ENCODE measurements around the gene FAM111A. TPM values are rescaled to one million over a fixed set of nuclear protein-coding genes. Genes with fewer than 3 reads are reported as not detected.

Gene FAM111A
- total and polyA plus RNA-seq, 9 of the 15 experiments (the other 6 are each of a cell fraction or from before 2014, with no cell fraction given): 14.8 to 30.6 (median 20.1) TPM

GRCh38 chr11:59175091-59175501 is 32.4 kb downstream of the FAM111A start (continued):
- TF ChIP-seq RERE (CRISPR knock-in tag; IDR thresholded peaks at IDR 0.05; ENCODE audit: borderline replicate concordance): no peak
- TF ChIP-seq NR2C1 (IDR thresholded peaks at IDR 0.05): no peak
- TF ChIP-seq NR2C1 (tag; IDR thresholded peaks at IDR 0.05): no peak
- TF ChIP-seq MED1 (CRISPR knock-in tag; IDR thresholded peaks at IDR 0.05; ENCODE audit: borderline replicate concordance): no peak
- no peak for TF ChIP-seq ARHGAP35 (IDR thresholded peaks at IDR 0.05; ENCODE audit: partially characterized antibody)
- TF ChIP-seq HOXB6 (CRISPR knock-in tag; IDR thresholded peaks at IDR 0.05; ENCODE audit: borderline replicate concordance): no peak

- no TSS peak for BruUV-seq (replicated peaks)
- 2% methylated on average over 7 of the region's 7 CpGs for WGBS (ENCODE audit: insufficient coverage, low coverage, missing lambda C conversion rate)
- Histone ChIP-seq H4K20me1 (replicated peaks; ENCODE audit: control insufficient read depth, insufficient read depth, low read length) (no peaks in the 10 kb centered on the region; the same call in 1 of the 2 replicates), H3K4me3 (no peak overlapping the region), H3K36me3 (ENCODE audit: control insufficient read depth, insufficient read depth, low read length) (no peaks in the 10 kb centered on the region), H3K4me1 (replicated peaks in 1 of 2; ENCODE audit: control insufficient read depth in 2 of 2, insufficient read depth in 2 of 2, low read length in 2 of 2) (peaks cover 0 to 20% of the 10 kb centered on the region in 2 experiments; a peak in 3 of 5 replicates), H2AFZ (ENCODE audit: low read depth, low read length) (no peak overlapping the region), H3K9me1 (ENCODE audit: control insufficient read depth, insufficient read depth, low read length) (no peaks in the 10 kb centered on the region), H3K27ac (ENCODE audit: extremely low read depth, low read depth, low read length) (no peak overlapping the region), H3K4me2 (ENCODE audit: insufficient read depth, low read length) (no peak overlapping the region), H3K9ac (ENCODE audit: insufficient read depth in 1 of 2, low read depth in 2 of 2, low read length in 2 of 2) (no peak overlapping the region), H3K79me2 (ENCODE audit: control insufficient read depth, insufficient read depth, low read length) (no peaks in the 10 kb centered on the region), H3K9me3 (replicated peaks; ENCODE audit: control insufficient read depth, insufficient read depth, low read depth, low read length) (no peaks in the 10 kb centered on the region), H3K27me3 (ENCODE audit: control insufficient read depth in 2 of 2, insufficient read depth in 2 of 2, low read length in 2 of 2) (peaks cover 14 to 32% of the 10 kb centered on the region in 2 experiments)
- intact Hi-C loops (cut with micrococcal nuclease) (no loop called here), in situ Hi-C loops (cut with MboI) (loop anchor here (10.0 to 25.0 kb wide), 2 partner anchors 248 to 511 kb away; partner anchors contain the start of gene OR5A2)
- ChIA-PET CTCF (ENCODE audit: low intra/inter-chr PET ratio) (no interaction called here), POLR2A (no interaction called here)
- FAIRE-seq (no peak), ATAC-seq (no peak), DNase-seq (ENCODE audit: extremely low read depth in 1 of 4, low spot score in 3 of 4) (no peak)
- TF ChIP-seq CBX3 (IDR thresholded peaks at IDR 0.05; ENCODE audit: borderline replicate concordance in 1 of 2, low read length in 2 of 2): no peak
- TF ChIP-seq SMAD3 (CRISPR knock-in tag; conservative IDR thresholded peaks at IDR 0.05): no peak
- no peak for TF ChIP-seq HDAC8 (tag; IDR thresholded peaks at IDR 0.05)
- TF ChIP-seq BDP1 (IDR thresholded peaks at IDR 0.05; ENCODE audit: insufficient read depth, insufficient read length): no peak
- TF ChIP-seq SMAD4 (CRISPR knock-in tag; conservative IDR thresholded peaks at IDR 0.05): no peak
- no peak for TF ChIP-seq TAF9B (IDR thresholded peaks at IDR 0.05; ENCODE audit: partially characterized antibody)
- no peak for TF ChIP-seq BHLHE40 (IDR thresholded peaks at IDR 0.05; ENCODE audit: low read length)
- TF ChIP-seq CBFA2T2 (conservative IDR thresholded peaks at IDR 0.05): no peak
- TF ChIP-seq NEUROD1 (IDR thresholded peaks at IDR 0.05; ENCODE audit: borderline replicate concordance, low read depth, low read length, partially characterized antibody): no peak
- TF ChIP-seq BRD9 (IDR thresholded peaks at IDR 0.05; ENCODE audit: low read depth, partially characterized antibody): no peak
These were observed 33.7 kb downstream of the FAM111A start for GRCh38 chr11:59176330-59176729.
